ENCODE results near the gene SLC39A5. TPM values are rescaled to one million over a fixed set of nuclear protein-coding genes. Genes with fewer than 3 reads are reported as not detected.

The SLC39A5 gene
- total RNA-seq, 1 donor from 2014 or later = not detected

DNA sequence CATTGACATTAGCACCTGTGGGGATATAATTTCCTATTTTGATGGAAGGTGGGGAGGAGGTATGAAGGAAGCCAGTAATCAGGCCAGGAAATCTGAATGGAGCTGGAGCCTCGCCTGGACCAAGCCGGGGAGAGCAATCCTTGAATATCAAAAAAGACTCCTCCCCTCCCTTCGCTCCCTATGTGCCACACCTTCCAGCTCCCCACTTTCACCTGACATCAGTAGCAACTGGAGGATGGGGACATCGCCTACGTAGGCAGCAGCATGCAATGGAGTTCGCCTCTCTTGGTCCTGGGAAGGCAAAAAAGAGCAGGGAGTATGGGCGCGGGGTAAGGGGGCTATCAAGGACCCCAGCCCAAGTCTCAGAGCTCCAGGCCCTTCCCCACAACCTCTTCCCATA, 27.2 kb downstream of the SLC39A5 start:
- H3K27ac Mint-ChIP-seq (ENCODE audit: unreplicated experiment) = no peak overlapping the region
- no peak for DNase-seq (ENCODE audit: low spot score)
- peaks cover 14% of the 10 kb centered on the region for H3K4me1 Mint-ChIP-seq (ENCODE audit: unreplicated experiment)
- TF ChIP-seq CTCF (IDR thresholded peaks at IDR 0.05; ENCODE audit: unreplicated experiment) = no peak
- H3K36me3 Mint-ChIP-seq (ENCODE audit: low read depth, unreplicated experiment) = peaks cover 29% of the 10 kb centered on the region
- no peaks in the 10 kb centered on the region for H3K9me3 Mint-ChIP-seq (ENCODE audit: unreplicated experiment)
- H3K4me3 Mint-ChIP-seq (ENCODE audit: unreplicated experiment) = peak overlapping the region; percentile 94
- peaks cover 9% of the 10 kb centered on the region for H3K27me3 Mint-ChIP-seq (ENCODE audit: unreplicated experiment)

DNA sequence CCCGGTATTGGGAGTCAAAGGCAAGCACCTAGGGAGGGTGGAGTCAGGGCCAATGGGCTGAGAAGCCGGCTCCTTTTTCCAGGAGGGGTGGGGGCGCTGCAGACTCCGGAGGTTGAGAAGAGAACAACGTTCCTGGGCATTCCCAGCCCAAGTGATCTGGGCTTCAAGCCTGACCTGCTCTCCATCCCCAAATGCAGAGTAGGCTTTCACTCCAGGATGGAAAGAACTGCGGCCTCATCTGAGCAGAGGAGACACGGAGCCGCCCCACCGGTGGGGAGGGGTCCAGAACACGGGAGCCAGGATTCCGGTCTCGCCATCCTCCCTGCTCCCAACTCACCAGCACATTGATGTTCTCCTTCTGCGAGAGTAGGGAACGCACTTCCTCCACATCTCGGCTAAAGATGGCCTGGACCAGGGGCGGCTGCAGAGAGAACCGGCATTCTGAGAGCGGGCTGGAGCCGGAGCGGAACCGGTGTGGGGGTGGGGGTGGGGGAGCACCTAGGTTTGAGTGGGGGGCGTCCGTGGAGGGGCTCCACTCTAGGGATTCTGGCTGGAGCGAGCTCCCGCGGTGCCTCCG, 27.7 kb downstream of the SLC39A5 start:
- Mint-ChIP-seq H3K4me3 (ENCODE audit: unreplicated experiment) (peak overlapping the region; percentile 94), H3K27ac (ENCODE audit: unreplicated experiment) (no peak overlapping the region), H3K4me1 (ENCODE audit: unreplicated experiment) (peaks cover 14% of the 10 kb centered on the region), H3K36me3 (ENCODE audit: low read depth, unreplicated experiment) (peaks cover 24% of the 10 kb centered on the region), H3K27me3 (ENCODE audit: unreplicated experiment) (peaks cover 9% of the 10 kb centered on the region), H3K9me3 (ENCODE audit: unreplicated experiment) (no peaks in the 10 kb centered on the region)
- peak; percentile 36 for DNase-seq (ENCODE audit: low spot score)
- TF ChIP-seq CTCF (IDR thresholded peaks at IDR 0.05; ENCODE audit: unreplicated experiment) = no peak

DNA sequence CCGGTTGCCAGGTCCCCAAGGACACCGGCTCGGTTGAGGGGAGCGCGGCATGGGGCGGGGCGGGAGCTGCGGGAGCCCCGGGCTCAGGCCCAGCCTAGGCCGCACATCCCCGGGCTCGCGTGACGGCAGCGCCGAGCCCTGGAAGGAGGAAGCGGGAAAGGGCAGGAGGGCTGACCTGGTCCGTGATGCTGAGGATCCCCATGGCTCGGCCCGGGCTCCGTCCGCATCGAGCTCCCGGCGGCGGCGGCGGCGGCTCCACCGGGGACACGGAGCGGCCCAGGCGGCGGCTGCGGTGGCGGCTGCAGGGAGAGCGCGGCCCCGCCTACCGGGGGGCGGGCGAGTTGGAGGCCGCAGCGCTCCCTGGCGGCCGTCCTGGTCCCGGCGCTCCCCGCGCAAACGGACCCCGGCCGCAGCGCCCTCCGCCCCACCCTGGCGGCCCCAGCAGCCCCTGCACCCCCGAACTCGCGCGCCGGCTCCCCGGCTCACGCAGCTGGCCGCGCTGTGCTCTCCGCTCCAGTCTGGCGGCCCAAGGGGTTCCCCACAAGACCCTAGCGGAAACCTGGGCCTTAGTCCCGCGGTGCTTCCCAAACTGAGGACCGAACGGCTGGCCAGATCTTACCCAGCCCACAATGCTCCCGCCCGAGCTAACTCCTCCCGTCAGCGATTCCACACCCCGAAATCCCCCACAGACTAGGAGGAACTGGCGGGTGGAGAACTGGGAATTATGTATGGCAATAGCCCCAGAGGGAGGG, 28.4 kb downstream of the SLC39A5 start, which contains the start of gene ANKRD52:
ANKRD52 (minus strand) TSS at position 317 of the 752 bp plus-strand sequence; CDS start at position 202, 115 bp downstream.
- Mint-ChIP-seq H3K36me3 (ENCODE audit: low read depth, unreplicated experiment) (peaks cover 18% of the 10 kb centered on the region), H3K9me3 (ENCODE audit: unreplicated experiment) (no peaks in the 10 kb centered on the region), H3K4me1 (ENCODE audit: unreplicated experiment) (peaks cover 14% of the 10 kb centered on the region), H3K27me3 (ENCODE audit: unreplicated experiment) (peaks cover 9% of the 10 kb centered on the region), H3K27ac (ENCODE audit: unreplicated experiment) (peak within 1 kb of the TSS; percentile 32), H3K4me3 (ENCODE audit: unreplicated experiment) (peak within 1 kb of the TSS; percentile 94)
- DNase-seq (ENCODE audit: low spot score) = peak; percentile 84
- TF ChIP-seq CTCF (IDR thresholded peaks at IDR 0.05; ENCODE audit: unreplicated experiment) = peak; percentile 84

DNA sequence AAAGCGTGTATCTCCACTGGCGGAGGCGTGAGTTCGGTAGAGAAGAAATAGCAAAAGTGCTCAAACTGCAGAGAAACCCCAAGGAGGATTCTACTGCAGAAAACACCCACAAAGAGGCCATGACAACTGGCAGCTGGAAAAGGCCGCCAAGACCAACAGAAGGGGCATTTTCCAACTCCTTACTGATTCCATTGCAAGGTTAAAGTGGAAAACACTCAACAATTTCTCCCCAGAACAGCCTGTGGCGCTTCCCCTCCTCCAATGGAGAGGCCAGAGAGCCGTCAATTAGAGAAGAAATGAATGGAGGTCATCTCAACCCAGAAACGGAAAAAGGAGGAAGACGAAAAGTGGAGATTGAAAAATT, 29.0 kb downstream of the SLC39A5 start:
- no peak for TF ChIP-seq CTCF (IDR thresholded peaks at IDR 0.05; ENCODE audit: unreplicated experiment)
- Mint-ChIP-seq H3K9me3 (ENCODE audit: unreplicated experiment) (no peaks in the 10 kb centered on the region), H3K4me3 (ENCODE audit: unreplicated experiment) (peak overlapping the region; percentile 93), H3K4me1 (ENCODE audit: unreplicated experiment) (peaks cover 14% of the 10 kb centered on the region), H3K27me3 (ENCODE audit: unreplicated experiment) (peaks cover 9% of the 10 kb centered on the region), H3K36me3 (ENCODE audit: low read depth, unreplicated experiment) (peaks cover 15% of the 10 kb centered on the region), H3K27ac (ENCODE audit: unreplicated experiment) (peak overlapping the region; percentile 32)
- no peak for DNase-seq (ENCODE audit: low spot score)

DNA sequence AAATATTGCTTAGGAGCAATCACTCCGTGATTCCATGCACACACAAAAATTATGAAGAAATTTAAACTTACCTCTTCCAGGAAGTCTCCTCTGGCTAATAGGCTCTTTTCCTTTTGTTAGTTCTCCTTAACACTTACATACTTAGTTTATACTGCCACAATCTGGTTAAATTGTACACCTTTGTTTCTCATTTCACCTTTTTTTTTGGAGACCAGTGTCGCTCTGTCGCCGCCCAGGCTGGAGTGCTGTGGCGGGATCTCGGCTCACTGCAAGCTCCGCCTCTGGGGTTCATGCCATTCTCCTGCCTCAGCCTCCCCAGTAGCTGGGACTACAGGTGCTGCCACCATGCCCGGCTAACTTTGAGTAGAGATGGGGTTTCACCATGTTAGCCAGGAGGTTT, 30.5 kb downstream of the SLC39A5 start:
- DNase-seq (ENCODE audit: low spot score) = no peak
- Mint-ChIP-seq H3K9me3 (ENCODE audit: unreplicated experiment) (no peaks in the 10 kb centered on the region), H3K4me3 (ENCODE audit: unreplicated experiment) (no peak overlapping the region), H3K4me1 (ENCODE audit: unreplicated experiment) (peaks cover 12% of the 10 kb centered on the region), H3K27ac (ENCODE audit: unreplicated experiment) (no peak overlapping the region), H3K27me3 (ENCODE audit: unreplicated experiment) (peaks cover 6% of the 10 kb centered on the region), H3K36me3 (ENCODE audit: low read depth, unreplicated experiment) (peaks cover 6% of the 10 kb centered on the region)
- TF ChIP-seq CTCF (IDR thresholded peaks at IDR 0.05; ENCODE audit: unreplicated experiment) = no peak
